Activated CD8-positive, alpha-beta T cell treated with anti-CD3 and anti-CD28 coated beads, Interleukin-2, amount 10 ng/mL, durations not matched to agents 7 days and 5 days (primary cell): ENCODE data around the gene C2CD4C. TPM values are rescaled to one million over a fixed set of nuclear protein-coding genes. Genes with fewer than 3 reads are reported as not detected.
"Not testable (repeated sequence)": the region's sequence is repeated elsewhere in the genome, so short reads cannot be mapped to it uniquely, and the experiment has no call there.

Experiments
- ATAC-seq: fragments of 150-1000 bp; cut with Tn5 transposase; one replicate; pipeline ENCODE4 v1.10.0; 2021; ENCODE audit warnings: moderate library complexity
- CTCF ChIA-PET: fragments of 350-600 bp; sonication (Branson Sonifier 250); formaldehyde crosslinking; loops from one replicate; lab custom pipeline; 2021; ENCODE audit warnings: antibody characterized with exemption; lab: Charles Lee
- POLR2A ChIA-PET: fragments of 350-600 bp; sonication (Branson Sonifier 250); formaldehyde crosslinking; loops from one replicate; lab custom pipeline; 2021; ENCODE audit warnings: antibody characterized with exemption; lab: Charles Lee
- DNase-seq: peaks from one replicate; pipeline ENCODE4 v3.0.0-alpha.2; 2020
- H3K27ac Mint-ChIP-seq: one replicate; pipeline ENCODE4 v1.8.0; 2021; ENCODE audit warnings: mild to moderate bottlenecking, mixed read lengths
- H3K27me3 Mint-ChIP-seq: one replicate; pipeline ENCODE4 v1.8.0; 2021; ENCODE audit warnings: low read depth, mixed read lengths
- H3K36me3 Mint-ChIP-seq: one replicate; pipeline ENCODE4 v1.8.0; 2021; ENCODE audit warnings: low read depth, mixed read lengths
- H3K4me1 Mint-ChIP-seq: one replicate; pipeline ENCODE4 v1.8.0; 2021; ENCODE audit warnings: low read depth, mixed read lengths
- H3K4me3 Mint-ChIP-seq: one replicate; pipeline ENCODE4 v1.8.0; 2021; ENCODE audit warnings: mild to moderate bottlenecking, mixed read lengths
- H3K9me3 Mint-ChIP-seq: one replicate; pipeline ENCODE4 v1.8.0; 2022; ENCODE audit warnings: mixed read lengths; ENCODE audit not compliant: insufficient read depth
- total RNA-seq, 2 experiments: library from RNA; stranded (reverse); gene quantifications; one replicate each; pipeline ENCODE4 v1.2.3, GENCODE V29; 2021

Gene C2CD4C
- total RNA-seq, 2 experiments from 2014 or later = not detected

DNA sequence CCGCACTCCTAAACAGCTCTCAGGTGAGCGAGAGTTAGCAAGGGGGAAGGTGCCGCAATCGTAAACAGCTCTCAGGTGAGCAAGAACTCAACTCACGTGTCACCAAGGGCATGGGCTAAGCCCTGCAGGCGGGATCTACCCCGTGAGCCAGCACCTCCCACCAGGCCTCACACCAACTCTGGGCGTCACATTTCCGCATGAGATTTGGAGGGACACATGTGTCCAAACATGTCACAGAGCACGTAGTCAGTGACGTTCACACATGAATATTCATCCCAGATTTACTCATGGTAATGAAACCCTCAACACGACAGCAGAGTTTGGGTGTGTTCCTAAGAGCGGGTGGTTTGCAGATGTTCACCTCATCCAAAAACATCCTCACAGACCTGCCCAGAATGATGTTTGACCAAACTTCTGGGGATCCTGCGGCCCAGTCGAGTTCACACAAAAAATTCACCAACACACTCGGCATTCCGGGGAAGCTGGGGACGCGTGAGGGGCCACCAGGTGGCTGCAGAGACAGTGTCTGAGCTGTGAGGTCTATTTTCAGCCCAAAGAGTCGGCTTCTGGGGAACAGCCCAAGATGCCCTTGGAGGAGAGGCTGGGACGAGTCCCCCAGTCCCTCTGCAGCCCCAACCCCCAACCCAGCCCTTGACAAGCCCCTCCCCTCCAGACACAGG lies 19.6 kb downstream of the C2CD4C start:
- Mint-ChIP-seq H3K4me1 (no peaks in the 10 kb centered on the region), H3K9me3 (peaks cover 10% of the 10 kb centered on the region), H3K4me3 (no peak overlapping the region), H3K36me3 (peaks cover 3% of the 10 kb centered on the region), H3K27ac (no peak overlapping the region), H3K27me3 (peaks cover 29% of the 10 kb centered on the region)
- ChIA-PET CTCF (no interaction called here), POLR2A (no interaction called here)
- ATAC-seq = no peak
- no peak for DNase-seq

- Mint-ChIP-seq H3K4me1 (no peaks in the 10 kb centered on the region), H3K27me3 (peaks cover 35% of the 10 kb centered on the region), H3K9me3 (peaks cover 10% of the 10 kb centered on the region), H3K36me3 (peaks cover 3% of the 10 kb centered on the region), H3K27ac (no peak overlapping the region), H3K4me3 (no peak overlapping the region)
- ChIA-PET POLR2A (no interaction called here), CTCF (no interaction called here)
- no peak for DNase-seq
- ATAC-seq = no peak
Observed at GRCh38 chr19:388691-389090, 20.3 kb downstream of the C2CD4C start.

GRCh38 chr19:387777-388176 lies 21.2 kb downstream of the C2CD4C start:
- no peak for DNase-seq
- no peak overlapping the region for H3K27ac Mint-ChIP-seq
- H3K4me1 Mint-ChIP-seq = peaks cover 7% of the 10 kb centered on the region
- no peaks in the 10 kb centered on the region for H3K36me3 Mint-ChIP-seq
- ChIA-PET POLR2A (no interaction called here), CTCF (no interaction called here)
- H3K9me3 Mint-ChIP-seq = peaks cover 6% of the 10 kb centered on the region
- no peak overlapping the region for H3K4me3 Mint-ChIP-seq
- ATAC-seq = no peak
- peaks cover 43% of the 10 kb centered on the region for H3K27me3 Mint-ChIP-seq

DNA sequence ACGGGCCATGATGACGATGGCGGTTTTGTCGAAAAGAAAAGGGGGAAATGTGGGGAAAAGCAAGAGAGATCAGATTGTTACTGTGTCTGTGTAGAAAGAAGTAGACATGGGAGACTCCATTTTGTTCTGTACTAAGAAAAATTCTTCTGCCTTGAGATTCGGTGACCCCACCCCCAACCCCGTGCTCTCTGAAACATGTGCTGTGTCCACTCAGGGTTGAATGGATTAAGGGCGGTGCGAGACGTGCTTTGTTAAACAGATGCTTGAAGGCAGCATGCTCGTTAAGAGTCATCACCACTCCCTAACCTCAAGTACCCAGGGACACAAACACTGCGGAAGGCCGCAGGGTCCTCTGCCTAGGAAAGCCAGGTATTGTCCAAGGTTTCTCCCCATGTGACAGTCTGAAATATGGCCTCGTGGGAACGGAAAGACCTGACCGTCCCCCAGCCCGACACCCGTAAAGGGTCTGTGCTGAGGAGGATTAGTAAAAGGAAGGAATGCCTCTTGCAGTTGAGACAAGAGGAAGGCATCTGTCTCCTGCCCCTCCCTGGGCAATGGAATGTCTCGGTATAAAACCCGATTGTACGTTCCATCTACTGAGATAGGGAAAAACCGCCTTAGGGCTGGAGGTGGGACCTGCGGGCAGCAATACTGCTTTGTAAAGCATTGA lies 22.2 kb downstream of the C2CD4C start:
- H3K27ac Mint-ChIP-seq, ATAC-seq, CTCF ChIA-PET, DNase-seq, H3K4me3 Mint-ChIP-seq, H3K9me3 Mint-ChIP-seq, H3K36me3 Mint-ChIP-seq, POLR2A ChIA-PET: not testable (repeated sequence)
- H3K4me1 Mint-ChIP-seq = peaks cover 13% of the 10 kb centered on the region
- peaks cover 47% of the 10 kb centered on the region for H3K27me3 Mint-ChIP-seq

DNA sequence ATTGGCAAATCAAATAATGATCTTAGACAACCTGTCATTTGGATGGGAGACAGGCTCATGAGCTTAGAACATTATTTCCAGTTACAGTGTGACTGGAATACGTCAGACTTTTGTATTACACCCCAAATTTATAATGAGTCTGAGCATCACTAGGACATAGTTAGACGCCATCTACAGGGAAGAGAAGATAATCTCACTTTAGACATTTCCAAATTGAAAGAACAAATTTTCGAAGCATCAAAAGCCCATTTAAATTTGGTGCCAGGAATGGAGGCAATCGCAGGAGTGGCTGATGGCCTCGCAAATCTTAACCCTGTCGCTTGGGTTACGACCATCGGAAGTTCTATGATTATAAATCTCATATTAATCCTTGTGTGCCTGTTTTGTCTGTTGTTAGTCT lies 22.8 kb downstream of the C2CD4C start:
- H3K36me3 Mint-ChIP-seq, DNase-seq, POLR2A ChIA-PET, ATAC-seq, CTCF ChIA-PET, H3K9me3 Mint-ChIP-seq, H3K27ac Mint-ChIP-seq, H3K4me3 Mint-ChIP-seq: not testable (repeated sequence)
- peaks cover 47% of the 10 kb centered on the region for H3K27me3 Mint-ChIP-seq
- H3K4me1 Mint-ChIP-seq = peaks cover 13% of the 10 kb centered on the region

GRCh38 chr19:384799-385169 lies 24.2 kb downstream of the C2CD4C start:
- Mint-ChIP-seq H3K9me3 (no peaks in the 10 kb centered on the region), H3K27ac (no peak overlapping the region), H3K27me3 (peaks cover 47% of the 10 kb centered on the region), H3K4me3 (no peak overlapping the region), H3K36me3 (no peaks in the 10 kb centered on the region), H3K4me1 (peaks cover 13% of the 10 kb centered on the region)
- no peak for ATAC-seq
- POLR2A ChIA-PET = no interaction called here
- DNase-seq = no peak
- CTCF ChIA-PET = interaction anchor here (1.0 to 1.5 kb wide), 2 partner anchors 122 to 126 kb away, joined by 3 to 7 read pairs; partner anchors contain the start of gene TPGS1

GRCh38 chr19:383922-384798 lies 24.8 kb downstream of the C2CD4C start:
- Mint-ChIP-seq H3K27me3 (peaks cover 47% of the 10 kb centered on the region), H3K27ac (no peak overlapping the region), H3K9me3 (no peaks in the 10 kb centered on the region), H3K4me3 (no peak overlapping the region), H3K4me1 (peaks cover 13% of the 10 kb centered on the region), H3K36me3 (no peaks in the 10 kb centered on the region)
- POLR2A ChIA-PET = no interaction called here
- ATAC-seq (no peak), DNase-seq (no peak)
- CTCF ChIA-PET = interaction anchor here (1.0 to 1.5 kb wide), 2 partner anchors 122 to 127 kb away, joined by 3 to 7 read pairs; partner anchors contain the start of gene TPGS1

- DNase-seq = no peak
- POLR2A ChIA-PET = no interaction called here
- no peak overlapping the region for H3K4me3 Mint-ChIP-seq
- H3K4me1 Mint-ChIP-seq = peaks cover 13% of the 10 kb centered on the region
- no peaks in the 10 kb centered on the region for H3K9me3 Mint-ChIP-seq
- CTCF ChIA-PET = interaction anchor here (1.2 to 1.3 kb wide), 2 partner anchors 123 to 128 kb away, joined by 3 read pairs; no protein-coding TSS in a partner anchor
- ATAC-seq = no peak
- H3K27ac Mint-ChIP-seq = no peak overlapping the region
- peaks cover 42% of the 10 kb centered on the region for H3K27me3 Mint-ChIP-seq
- no peaks in the 10 kb centered on the region for H3K36me3 Mint-ChIP-seq
Observed at GRCh38 chr19:383040-383439, 25.9 kb downstream of the C2CD4C start.

- POLR2A ChIA-PET, H3K36me3 Mint-ChIP-seq, ATAC-seq, H3K9me3 Mint-ChIP-seq, H3K27ac Mint-ChIP-seq, H3K4me3 Mint-ChIP-seq: not testable (repeated sequence)
- DNase-seq = peak; percentile 51
- CTCF ChIA-PET = interaction anchor here (1.2 to 1.3 kb wide), 2 partner anchors 124 to 128 kb away, joined by 3 read pairs; no protein-coding TSS in a partner anchor
- peaks cover 42% of the 10 kb centered on the region for H3K27me3 Mint-ChIP-seq
- peaks cover 13% of the 10 kb centered on the region for H3K4me1 Mint-ChIP-seq
Observed at GRCh38 chr19:382578-382977, 26.4 kb downstream of the C2CD4C start.

- H3K4me3 Mint-ChIP-seq, H3K27ac Mint-ChIP-seq: not testable (repeated sequence)
- peaks cover 37% of the 10 kb centered on the region for H3K27me3 Mint-ChIP-seq
Observed at GRCh38 chr19:381901-382300, 27.0 kb downstream of the C2CD4C start.

DNA sequence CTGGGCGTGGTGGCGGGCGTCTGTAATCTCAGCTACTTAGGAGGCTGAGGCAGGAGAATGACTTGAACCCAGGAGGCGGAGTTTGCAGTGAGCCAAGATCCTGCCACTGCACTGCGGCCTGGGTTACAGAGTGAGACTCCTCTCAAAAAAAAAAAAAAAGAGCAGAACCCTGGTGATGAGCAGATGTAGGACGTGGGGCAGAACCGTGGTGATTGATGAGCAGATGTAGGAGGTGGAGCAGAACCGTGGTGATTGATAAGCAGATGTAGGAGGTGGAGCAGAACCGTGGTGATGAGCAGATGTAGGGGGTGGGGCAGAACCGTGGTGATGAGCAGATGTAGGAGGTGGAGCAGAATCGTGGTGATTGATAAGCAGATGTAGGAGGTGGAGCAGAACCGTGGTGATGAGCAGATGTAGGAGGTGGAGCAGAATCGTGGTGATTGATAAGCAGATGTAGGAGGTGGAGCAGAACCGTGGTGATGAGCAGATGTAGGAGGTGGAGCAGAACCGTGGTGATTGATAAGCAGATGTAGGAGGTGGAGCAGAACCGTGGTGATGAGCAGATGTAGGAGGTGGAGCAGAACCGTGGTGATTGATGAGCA lies 28.2 kb downstream of the C2CD4C start:
- ATAC-seq, H3K36me3 Mint-ChIP-seq, H3K4me3 Mint-ChIP-seq, H3K27ac Mint-ChIP-seq, H3K9me3 Mint-ChIP-seq, POLR2A ChIA-PET, DNase-seq, CTCF ChIA-PET: not testable (repeated sequence)
- H3K4me1 Mint-ChIP-seq = peaks cover 13% of the 10 kb centered on the region
- peaks cover 28% of the 10 kb centered on the region for H3K27me3 Mint-ChIP-seq

More at GRCh38 chr19:381901-382300, 27.0 kb downstream of the C2CD4C start:
- POLR2A ChIA-PET, H3K36me3 Mint-ChIP-seq, ATAC-seq, H3K9me3 Mint-ChIP-seq, DNase-seq: not testable (repeated sequence)
- CTCF ChIA-PET = interaction anchor here (1.2 to 1.3 kb wide), 2 partner anchors 124 to 129 kb away, joined by 3 read pairs; no protein-coding TSS in a partner anchor
- H3K4me1 Mint-ChIP-seq = peaks cover 13% of the 10 kb centered on the region
